HG03378 (cell line): ENCODE measurements around the gene BLZF1.
"Not testable (repeated sequence)": the region's sequence is repeated elsewhere in the genome, so short reads cannot be mapped to it uniquely, and the experiment has no call there.

Experiments
- ATAC-seq: cut with Tn5 transposase; IDR thresholded peaks from one replicate; pipeline ENCODE4 v1.9.1; 2021; ENCODE audit warnings: mild to moderate bottlenecking, moderate library complexity; ENCODE audit not compliant: unreplicated experiment

The BLZF1 gene, protein sequence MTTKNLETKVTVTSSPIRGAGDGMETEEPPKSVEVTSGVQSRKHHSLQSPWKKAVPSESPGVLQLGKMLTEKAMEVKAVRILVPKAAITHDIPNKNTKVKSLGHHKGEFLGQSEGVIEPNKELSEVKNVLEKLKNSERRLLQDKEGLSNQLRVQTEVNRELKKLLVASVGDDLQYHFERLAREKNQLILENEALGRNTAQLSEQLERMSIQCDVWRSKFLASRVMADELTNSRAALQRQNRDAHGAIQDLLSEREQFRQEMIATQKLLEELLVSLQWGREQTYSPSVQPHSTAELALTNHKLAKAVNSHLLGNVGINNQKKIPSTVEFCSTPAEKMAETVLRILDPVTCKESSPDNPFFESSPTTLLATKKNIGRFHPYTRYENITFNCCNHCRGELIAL

DNA sequence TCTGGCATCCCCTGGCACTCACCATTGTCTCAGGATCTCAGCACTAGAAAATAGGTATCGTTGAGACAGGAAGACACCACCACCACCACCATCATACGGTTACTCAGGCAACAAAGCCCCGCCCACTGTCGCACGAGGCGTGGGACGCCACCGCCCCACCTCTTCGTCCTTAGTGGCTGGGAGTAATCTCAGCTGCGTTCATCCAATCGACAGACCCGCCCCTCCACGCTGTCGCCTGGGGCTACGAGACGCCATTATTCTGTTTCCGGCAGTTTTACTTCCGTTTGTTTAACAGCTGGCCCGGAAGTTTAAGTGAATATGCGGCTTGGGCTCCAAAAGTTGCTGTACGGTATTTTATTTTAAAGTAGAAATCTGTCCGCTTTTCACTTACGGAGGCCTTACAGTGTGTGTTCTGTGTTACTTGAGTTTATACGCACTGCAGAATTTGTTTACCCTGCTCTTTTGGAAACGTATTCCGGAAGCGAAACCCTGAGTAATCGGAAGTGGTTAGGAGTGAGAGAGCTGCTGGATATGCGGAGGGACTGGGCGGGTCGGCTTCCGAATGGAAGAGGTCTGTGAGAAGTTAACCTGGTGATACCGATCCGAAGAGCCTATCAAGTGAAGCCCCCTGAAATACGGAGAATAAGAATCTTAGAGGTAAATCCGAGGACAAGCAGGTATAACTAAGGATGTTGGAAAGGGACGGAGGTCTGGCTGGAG, at the start of gene BLZF1, which contains the start of gene NME7:
Gene BLZF1, plus strand, starts transcription at position 510 of the 720 bp plus-strand sequence. CDS start 1,328 bp downstream, outside the sequence.
Gene NME7, minus strand, starts transcription at position 112 of the 720 bp plus-strand sequence. Its CDS starts 87 bp downstream, at position 25.
- peak; percentile 88 for ATAC-seq

- ATAC-seq, result no peak
These were observed 49.3 kb upstream of the BLZF1 start for GRCh38 chr1:169318536-169319244.

GRCh38 chr1:169321539-169321938, 46.5 kb upstream of the BLZF1 start:
- no peak for ATAC-seq

- ATAC-seq, result no peak
These were observed 45.9 kb upstream of the BLZF1 start for GRCh38 chr1:169322138-169322537.

DNA sequence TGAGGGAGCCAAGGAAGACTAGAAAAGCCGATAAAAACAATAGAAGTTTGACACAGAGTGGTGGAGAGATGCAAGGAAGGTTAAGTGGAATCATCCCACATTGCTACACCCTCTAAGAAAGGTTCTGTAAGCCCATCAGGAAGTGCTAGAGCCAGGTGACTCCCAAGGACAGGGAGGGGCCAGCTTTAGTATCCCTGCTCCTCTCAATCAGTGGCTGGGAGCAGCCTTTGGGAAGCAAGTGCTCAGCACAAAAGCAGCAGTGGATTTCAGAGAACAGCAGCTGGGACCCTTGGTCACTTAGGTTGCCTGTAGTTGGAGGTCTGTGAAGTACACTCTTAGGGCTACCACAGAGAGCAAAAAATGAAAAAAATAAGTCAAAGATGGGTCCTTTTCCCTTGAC, 42.9 kb upstream of the BLZF1 start:
- ATAC-seq, result no peak

- peak; percentile 25 for ATAC-seq
These were observed 41.6 kb upstream of the BLZF1 start for GRCh38 chr1:169326261-169326955.

DNA sequence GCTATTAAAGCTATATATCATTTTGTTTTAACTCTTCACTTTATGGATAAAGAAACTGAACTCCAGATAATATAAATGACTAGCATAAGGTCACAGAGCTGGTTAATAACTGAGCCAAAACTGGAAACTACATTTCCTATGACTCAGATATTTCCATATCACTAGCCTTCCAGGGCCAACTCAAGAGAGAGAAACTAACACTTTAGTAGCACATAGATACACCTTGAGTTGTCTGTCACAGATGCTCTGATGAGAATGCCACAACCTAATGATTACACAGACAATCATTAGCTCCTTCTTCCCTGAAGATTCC, 41.1 kb upstream of the BLZF1 start:
- ATAC-seq, result peak; percentile 98

GRCh38 chr1:169327875-169328274, 40.1 kb upstream of the BLZF1 start:
- ATAC-seq, result no peak

DNA sequence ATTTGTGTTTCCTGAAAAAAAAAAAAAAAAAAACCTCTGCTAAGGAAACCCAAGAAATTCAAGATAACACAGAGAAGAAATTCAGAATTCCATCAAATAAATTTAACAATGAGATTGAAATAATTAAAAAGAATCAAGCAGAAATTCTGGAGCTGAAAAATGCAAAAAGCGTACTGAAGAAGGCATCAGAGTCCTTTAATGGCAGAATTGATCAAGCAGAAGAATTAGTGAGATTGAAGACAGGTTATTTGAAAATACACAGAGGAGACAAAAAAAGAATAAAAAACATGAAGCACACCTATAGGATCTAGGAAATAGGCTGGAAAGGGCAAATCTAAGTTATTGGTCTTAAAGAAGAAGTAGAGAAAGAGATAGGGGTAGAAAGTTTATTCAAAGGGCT, 38.6 kb upstream of the BLZF1 start:
- ATAC-seq, result no peak

DNA sequence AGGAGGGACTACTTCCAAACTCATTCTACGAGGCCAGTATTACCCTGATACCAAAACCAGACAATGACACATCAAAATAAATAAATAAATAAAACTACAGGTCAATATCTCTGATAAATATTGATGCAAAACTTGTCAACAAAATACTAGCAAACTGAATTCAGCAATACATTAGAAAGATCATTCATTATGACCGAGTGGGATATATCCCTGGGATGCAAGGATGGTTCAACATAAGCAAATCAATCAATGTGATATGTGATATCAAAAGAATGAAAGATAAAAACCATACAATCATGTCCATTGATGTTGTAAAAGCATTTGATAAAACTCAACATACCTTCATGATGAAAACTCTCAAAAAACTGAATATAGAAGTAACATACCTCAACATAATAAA, 37.1 kb upstream of the BLZF1 start:
- ATAC-seq, result no peak

- ATAC-seq, result not testable (repeated sequence)
These were observed 33.3 kb upstream of the BLZF1 start for GRCh38 chr1:169334727-169335126.

- not testable (repeated sequence) for ATAC-seq
These were observed 30.9 kb upstream of the BLZF1 start for GRCh38 chr1:169336947-169337715.

DNA sequence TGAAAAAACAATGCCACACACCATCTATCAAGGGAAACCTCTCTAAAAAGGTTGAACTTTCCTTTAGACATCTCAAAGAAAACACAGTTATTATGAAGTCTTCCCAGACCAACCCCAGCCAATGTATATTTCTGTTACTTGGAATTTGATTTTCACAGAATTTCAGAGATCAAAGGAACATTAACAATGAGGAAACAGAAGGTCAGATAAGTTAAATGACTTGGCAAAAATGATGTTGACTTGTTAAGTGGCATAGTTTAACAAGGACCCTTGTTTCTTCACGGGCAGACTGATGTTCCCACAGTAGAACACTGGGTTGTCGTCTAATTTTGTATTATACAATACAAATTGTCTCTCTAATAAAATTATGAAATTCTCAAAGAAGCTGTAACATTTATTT, 29.4 kb upstream of the BLZF1 start:
- no peak for ATAC-seq

DNA sequence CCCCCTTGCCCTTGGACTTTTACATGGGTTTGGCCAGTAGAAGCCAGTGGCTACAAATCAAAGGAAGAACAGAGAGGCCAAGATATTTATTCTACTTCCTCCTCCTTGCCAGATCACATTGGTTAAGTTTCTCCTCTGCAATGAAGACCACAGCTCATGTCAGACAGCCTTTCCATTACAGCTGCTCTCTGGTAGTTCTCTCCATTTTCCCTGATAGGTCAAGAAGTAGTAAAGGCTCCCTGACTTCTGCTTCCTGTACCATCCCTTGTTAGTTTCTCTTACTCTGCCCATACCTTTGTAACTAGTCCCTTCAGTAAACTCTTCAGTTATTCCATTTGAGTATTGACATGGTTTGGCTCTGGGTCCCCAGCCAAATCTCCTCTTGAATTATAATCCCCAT, 28.2 kb upstream of the BLZF1 start:
- no peak for ATAC-seq

GRCh38 chr1:169340882-169341281, 27.1 kb upstream of the BLZF1 start:
- ATAC-seq, result no peak

DNA sequence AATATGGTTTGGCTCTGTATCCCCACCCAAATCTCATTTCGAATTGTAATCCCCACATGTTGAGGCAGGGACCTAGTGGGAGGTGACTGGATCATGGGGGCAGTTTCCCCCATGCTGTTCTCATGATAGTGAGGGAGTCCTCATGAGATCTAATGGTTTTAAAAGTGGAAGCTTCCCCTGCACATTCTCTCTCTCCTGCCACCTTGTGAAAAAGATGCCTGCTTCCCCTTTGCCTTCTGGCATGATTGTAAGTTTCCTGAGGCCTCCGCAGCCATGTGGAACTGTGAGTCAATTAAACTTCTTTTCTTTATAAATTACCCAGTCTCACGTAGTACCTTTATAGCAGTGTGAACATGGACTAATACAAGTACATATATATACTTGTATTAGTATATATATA, 25.9 kb upstream of the BLZF1 start:
- ATAC-seq, result not testable (repeated sequence)

- no peak for ATAC-seq
These were observed 22.5 kb upstream of the BLZF1 start for GRCh38 chr1:169345511-169345910.

- no peak for ATAC-seq
These were observed 21.9 kb upstream of the BLZF1 start for GRCh38 chr1:169346036-169346589.

- no peak for ATAC-seq
These were observed 20.2 kb upstream of the BLZF1 start for GRCh38 chr1:169347688-169348382.
